Left renal cortex interstitium (tissue), 4 donors: ENCODE data around the gene WWOX. TPM values are rescaled to one million over a fixed set of nuclear protein-coding genes. Genes with fewer than 3 reads are reported as not detected.

Source experiments
- DNase-seq, 4 donors: peaks; one replicate each; pipeline ENCODE4 v3.0.0-alpha.2; 2013; ENCODE audit warnings: low read depth in 4 of 4, low spot score in 2 of 4, missing footprints in 1 of 4
- polyA plus RNA-seq, 4 donors: library from polyadenylated mRNA; unstranded; fragments of 120-200 nt; gene quantifications; one replicate each; pipeline ENCODE4 v1.2.1, GENCODE V29; 2013; ENCODE audit not compliant: insufficient read length in 4 of 4

Gene WWOX
- polyA plus RNA-seq, 4 donors = 32.7 to 42.3 (median 37.2) TPM

DNA sequence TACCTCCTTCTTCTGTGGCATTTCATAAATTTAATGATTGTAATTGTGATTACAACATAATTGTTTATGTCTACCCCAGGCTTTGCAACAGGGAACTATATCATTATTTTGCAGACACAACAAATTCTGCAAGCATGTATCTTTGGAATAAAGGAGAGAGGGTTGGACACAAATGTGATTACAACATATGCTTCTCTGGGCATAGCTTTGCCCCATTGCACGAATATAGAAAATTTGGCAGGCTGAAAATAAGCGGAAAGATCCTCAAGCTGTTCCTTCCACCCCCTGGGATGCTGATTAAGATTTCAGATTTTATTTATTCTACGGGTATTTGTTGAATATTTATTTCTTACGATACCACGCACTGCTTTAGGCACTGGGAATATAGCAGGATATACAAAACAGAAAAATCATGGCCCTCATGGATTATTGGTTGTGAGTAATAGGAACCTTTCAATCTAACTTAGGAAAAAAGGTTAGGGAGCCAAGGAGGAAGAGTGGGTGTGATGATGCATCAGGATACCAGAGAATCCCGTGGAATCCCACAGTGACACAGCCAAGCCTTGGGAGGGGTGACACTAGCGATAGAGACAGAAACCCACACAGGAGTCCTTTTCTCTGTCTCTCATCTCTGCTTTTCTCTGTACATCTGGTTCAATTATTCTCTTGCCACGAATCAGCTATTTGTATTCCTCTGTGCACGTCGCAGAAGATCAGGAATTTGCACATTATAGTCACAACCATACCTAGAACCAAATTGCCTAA lies 980.4 kb downstream of the WWOX start:
- DNase-seq = no peak

GRCh38 chr16:79081297-79082066 lies 982.0 kb downstream of the WWOX start:
- no peak for DNase-seq

DNA sequence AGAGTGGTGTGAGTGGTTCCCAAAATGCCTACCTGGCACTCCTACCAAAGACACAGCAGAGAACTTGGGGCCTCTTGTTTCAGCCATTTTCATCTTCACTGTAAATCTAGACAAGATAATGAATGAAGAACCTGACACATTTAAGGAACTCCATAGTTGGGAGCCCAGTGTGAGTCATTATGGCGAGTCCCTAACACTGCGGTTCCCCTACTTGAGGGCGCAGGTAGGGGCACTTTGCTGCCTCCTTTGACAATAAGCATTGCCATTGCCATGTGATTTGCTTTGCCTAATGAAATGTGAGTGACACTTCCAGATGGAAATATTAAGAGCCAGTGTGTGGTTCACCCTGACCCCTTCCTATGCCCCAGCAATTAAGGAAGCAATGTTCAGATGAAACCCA lies 983.5 kb downstream of the WWOX start:
- no peak for DNase-seq

- DNase-seq = no peak
Observed at GRCh38 chr16:79083508-79084299, 984.2 kb downstream of the WWOX start.

DNA sequence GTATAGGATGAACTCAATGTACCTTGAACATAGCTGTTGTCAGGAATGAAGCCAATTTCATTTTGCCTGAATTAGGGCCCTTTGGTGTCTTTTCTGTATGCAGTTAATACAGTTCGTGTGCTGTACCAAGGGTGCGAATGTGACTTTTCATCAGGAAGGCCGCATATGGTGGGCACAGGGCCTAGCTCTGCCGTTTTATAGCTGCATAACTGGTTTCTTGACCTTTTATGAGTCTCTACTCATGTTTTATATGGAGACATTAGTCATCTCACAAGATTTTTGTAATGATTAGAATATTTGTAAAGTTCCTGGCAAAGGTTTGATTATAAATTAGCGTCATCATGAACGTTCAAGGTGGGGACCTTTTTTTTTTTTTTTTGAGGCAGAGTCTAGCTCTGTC lies 989.5 kb downstream of the WWOX start:
- no peak for DNase-seq

- DNase-seq = peak in 3 of 4 donors; percentile 48 to 66 (median 61)
Observed at GRCh38 chr16:79089735-79090284, 990.4 kb downstream of the WWOX start.

DNA sequence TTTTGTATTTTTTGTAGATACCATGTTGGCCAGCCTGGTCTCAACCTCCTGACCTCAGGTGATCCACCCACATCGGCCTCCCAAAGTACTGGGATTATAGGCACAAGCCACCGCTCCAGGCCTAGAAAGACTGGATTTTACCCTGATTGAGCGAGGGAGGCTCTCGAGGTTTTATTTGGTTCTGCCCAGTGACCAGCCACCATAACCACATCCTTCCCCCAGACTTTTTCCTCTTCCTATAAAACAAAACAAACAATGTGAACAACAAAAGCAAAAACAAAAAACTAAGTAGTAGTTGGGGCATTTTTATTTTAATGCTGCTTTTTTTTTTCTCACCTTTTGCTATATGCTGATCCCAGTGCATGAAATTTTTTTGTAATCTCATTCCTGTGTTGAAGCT lies 991.5 kb downstream of the WWOX start:
- no peak for DNase-seq

- no peak for DNase-seq
Observed at GRCh38 chr16:79092846-79093245, 993.4 kb downstream of the WWOX start.

GRCh38 chr16:79093554-79093967 lies 994.1 kb downstream of the WWOX start:
- no peak for DNase-seq

GRCh38 chr16:79096246-79096645 lies 996.8 kb downstream of the WWOX start:
- no peak for DNase-seq

DNA sequence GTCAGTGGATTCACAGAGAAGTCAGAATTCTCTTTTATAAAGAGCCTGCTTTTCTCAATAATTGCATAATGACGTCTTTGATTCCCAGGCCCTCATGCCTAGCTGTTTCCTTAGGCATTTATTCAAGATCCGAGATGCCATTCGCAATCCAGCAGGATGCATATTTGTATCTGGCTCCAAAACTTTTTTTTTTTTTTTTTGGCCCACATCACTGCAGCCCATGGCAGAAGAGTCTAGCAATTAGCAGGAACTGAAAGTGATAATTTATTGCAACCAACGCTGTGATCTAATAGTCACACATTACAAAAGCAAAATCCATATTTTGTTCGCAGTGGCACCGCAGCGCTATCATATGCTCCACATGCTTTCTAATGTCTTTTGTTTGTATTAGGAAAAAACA lies 997.7 kb downstream of the WWOX start:
- no peak for DNase-seq

DNA sequence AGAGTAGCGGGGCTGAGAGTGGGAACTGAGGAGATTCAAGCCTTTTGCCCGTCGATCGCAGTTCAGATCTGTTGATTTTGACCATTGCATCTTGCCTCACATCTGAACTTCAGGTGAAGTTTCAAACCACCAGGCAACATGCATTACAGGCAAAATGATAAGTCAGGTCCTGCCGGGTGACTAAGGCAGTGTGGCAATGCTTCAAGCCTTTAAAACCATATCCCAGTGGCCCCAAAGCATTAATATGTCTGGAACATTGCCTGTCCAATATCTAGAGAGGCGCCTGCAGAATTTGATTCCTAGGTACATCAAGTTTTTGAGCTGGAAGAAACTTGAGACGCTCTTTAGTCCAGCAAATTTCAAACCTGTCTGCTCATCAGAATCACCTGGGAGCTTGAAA lies 998.3 kb downstream of the WWOX start:
- DNase-seq = no peak

DNA sequence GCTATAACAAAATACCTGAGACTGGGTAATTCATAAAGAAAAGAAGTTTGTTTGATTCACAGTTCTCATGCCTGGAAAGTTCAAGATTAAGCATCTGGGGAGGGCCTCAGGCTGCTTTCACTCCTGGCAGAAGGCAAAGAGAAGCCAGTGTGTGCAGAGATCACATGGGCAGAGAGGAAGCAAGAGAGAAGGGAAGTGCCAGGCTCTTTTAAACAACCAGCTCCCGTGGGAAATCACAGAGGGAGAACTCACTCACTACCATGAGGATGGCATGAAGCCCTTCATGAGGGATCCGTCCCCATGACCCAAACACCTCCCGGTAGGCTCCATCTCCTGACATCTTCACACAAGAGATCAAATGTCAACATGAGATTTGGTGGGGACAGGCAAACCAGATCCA lies 999.5 kb downstream of the WWOX start:
- no peak for DNase-seq

DNA sequence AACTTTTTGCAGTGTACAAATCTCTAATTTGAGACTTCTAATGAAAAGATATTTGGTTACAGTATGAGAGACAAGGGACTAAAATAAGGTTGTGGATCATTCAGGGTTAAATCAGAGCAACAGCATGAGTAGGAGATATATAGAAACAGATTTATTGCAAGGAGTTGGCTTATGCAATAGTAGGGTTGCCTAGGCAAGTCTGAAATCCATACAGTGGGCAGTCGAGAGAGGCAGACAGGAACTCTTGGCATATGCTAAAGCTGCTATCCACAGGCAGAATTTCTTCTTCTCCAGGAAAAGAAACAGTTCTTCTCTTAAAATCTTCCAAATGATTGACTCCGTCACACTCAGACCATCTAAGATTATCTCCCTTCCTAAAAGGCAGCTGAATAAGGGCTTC lies 1000.3 kb downstream of the WWOX start:
- DNase-seq = no peak

- no peak for DNase-seq
Observed at GRCh38 chr16:79100447-79100846, 1001.0 kb downstream of the WWOX start.

GRCh38 chr16:79101491-79101890 lies 1002.0 kb downstream of the WWOX start:
- DNase-seq = no peak

- DNase-seq = no peak
Observed at GRCh38 chr16:79104567-79104966, 1005.1 kb downstream of the WWOX start.

DNA sequence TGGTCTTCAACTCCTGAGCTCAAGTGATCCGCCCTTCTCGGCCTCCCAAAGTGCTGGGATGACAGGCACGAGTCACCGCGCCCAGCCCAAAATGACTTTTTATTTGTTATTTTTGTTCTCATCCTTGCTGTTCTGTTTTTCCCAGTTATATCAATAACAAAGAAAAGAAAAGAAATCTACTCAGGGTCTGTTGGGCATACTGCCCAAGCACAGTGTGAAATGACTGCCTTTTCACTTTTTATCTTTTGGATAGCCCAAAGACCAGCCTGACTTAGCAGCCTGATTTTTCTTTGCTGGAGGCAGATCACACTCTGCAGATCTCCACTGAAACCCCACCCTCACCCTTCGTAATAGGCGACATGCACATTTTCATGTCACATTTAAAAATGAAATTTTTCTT lies 1007.8 kb downstream of the WWOX start:
- no peak for DNase-seq

- no peak for DNase-seq
Observed at GRCh38 chr16:79109771-79110170, 1010.3 kb downstream of the WWOX start.

GRCh38 chr16:79110242-79110641 lies 1010.8 kb downstream of the WWOX start:
- DNase-seq = no peak

DNA sequence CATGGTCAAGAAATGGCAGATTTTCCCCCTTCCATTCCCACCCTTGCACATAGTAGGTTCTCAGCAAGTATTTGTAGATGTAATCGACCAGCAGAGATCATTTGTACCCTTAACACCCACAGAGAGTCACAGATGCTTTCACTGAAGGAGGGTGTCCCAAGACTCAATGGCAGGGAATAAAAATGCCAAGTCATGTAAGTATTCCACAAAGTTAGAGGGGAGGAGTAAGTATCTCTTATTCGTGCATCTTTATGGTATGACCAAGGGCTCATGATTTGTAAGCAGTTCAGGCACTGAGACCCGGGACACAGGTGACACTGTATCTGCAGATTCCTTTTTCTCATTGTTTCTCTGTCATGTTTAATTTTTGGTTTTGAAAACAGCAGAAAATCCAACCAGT lies 1011.5 kb downstream of the WWOX start:
- DNase-seq = no peak
